NCI-H2171 treated with DMSO at 0.1 percent for 48 hours (cell line): Measurements from ENCODE around the gene DLG2.
"Not testable (repeated sequence)": the region's sequence is repeated elsewhere in the genome, so short reads cannot be mapped to it uniquely, and the experiment has no call there.

Experiments
- DNase-seq: peaks from one replicate; lab custom pipeline; 2025; lab: John Stamatoyannopoulos, UW

The DLG2 gene

DNA sequence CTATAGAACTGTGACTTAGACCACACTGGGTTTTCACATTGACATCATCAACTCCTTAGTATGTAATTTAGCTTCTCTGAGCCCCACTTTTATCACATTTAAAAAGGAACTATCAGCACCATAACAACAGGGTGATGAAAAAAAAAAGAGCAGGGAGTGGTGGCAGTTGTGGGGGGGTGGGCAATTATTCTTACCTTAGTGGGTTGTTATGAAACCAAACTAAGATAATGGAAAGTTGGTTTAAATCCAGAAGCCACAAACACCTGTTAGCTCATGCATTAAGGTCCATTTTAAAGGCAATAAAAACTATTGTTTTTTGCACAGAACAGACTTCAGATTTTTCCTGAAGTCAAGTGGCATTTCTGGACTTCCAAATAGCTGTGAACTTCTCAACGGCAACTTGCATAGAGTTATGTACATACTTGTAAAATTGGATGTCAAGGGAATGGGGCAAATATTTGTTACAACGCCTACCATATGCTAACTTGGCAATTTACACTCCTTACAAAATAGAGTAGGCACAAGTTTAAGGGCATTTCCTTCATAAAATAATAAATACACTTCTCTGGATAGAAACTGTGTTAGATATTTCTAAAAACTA, 793.6 kb downstream of the DLG2 start:
- no peak for DNase-seq

DNA sequence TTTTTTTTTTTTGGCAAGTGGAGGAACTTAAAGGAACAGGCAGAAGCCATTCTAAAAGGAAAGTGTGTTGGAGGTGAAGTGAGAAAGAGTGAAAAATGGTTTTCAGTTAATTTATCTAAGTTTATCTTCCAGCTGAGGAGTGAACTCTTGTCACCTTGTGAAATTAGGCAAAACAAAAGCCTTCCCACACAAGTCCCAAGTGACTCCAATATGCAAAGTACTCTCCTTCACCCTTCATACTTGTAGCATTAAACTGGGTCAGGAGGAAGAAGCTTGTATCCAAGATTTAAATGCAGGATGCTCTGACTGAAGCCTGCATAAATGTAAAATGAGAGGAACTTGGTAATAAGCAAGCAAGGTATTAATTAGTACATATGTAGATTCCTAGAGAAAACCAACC, 796.8 kb downstream of the DLG2 start:
- no peak for DNase-seq

DNA sequence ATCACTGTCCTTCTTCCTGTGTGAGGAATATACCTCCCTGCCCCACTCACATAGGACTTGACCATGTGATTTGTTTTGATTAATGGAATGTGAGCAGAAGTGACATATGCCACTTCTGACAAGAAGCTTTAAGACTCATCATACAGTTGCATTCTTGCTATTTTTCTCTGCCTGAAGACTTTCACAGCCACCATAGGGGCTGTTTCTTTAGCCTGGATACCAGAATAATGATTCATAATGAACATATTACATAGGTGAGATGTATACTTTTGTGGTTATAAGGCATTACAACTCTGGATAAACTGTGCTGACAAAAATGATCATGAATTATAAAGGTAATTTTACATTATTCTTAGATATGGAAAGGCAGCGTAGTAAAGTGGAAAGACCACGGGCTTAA, 798.0 kb downstream of the DLG2 start:
- DNase-seq, result no peak

DNA sequence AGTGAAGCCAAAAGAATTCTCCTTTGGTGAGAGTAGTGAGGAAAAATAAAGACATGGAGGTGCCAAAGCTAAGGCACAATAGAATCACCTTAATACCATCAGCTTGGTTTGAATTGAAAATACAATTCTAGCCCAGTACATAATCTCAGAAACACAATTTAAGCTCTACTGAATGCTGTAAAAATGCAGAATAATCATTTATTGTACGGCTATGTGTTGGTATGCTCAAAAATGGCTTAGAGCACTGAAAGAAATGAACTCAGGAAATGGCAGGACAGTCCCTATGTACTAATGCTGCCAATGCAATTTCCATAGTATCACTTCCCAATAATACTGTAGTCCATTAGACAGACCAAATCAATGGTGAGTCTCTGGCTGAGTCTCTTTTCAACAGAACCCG, 798.5 kb downstream of the DLG2 start:
- no peak for DNase-seq

GRCh38 chr11:84825106-84825660, 802.0 kb downstream of the DLG2 start:
- no peak for DNase-seq

- DNase-seq, result no peak
These were observed 802.5 kb downstream of the DLG2 start for GRCh38 chr11:84824624-84825023.

DNA sequence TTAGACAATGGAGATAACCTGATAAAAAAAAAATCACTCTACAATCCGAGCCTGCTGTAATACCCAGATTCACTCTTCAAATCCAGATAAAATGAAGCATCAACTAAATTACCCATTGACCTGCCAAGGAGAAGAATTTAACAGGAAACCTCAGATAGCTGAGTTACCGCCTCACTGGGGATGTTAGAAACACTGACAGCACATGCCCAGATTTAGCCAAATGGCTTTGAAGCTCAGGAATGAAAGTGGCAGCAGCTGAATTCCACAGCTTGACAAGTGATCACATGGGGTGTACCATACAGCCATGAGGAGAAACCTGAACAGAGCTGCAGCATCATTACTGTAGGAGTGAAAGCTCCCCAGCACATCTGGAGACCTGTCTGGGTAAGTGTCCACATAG, 807.6 kb downstream of the DLG2 start:
- DNase-seq, result no peak

- no peak for DNase-seq
These were observed 808.0 kb downstream of the DLG2 start for GRCh38 chr11:84819128-84819527.

DNA sequence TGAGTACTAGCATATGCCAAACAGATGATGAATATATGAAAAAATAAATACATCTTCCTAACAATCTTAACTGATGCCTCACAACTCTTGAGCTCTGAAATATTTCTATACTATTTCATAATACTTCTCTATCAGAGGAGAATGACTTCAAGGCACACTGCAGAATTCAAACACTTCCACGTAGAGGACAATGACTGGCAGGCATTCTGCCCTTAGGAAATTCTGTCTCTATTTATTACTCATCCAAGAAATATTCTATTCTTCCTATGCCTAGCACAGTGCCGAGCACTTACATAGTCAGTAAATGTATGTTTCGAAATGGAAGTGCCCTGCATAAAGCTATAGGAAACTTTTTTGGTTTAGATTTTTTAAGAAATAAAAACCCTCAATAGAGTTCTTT, 809.1 kb downstream of the DLG2 start:
- no peak for DNase-seq

GRCh38 chr11:84812471-84812969, 814.6 kb downstream of the DLG2 start:
- DNase-seq, result no peak

GRCh38 chr11:84806354-84806753, 820.8 kb downstream of the DLG2 start:
- DNase-seq, result no peak

DNA sequence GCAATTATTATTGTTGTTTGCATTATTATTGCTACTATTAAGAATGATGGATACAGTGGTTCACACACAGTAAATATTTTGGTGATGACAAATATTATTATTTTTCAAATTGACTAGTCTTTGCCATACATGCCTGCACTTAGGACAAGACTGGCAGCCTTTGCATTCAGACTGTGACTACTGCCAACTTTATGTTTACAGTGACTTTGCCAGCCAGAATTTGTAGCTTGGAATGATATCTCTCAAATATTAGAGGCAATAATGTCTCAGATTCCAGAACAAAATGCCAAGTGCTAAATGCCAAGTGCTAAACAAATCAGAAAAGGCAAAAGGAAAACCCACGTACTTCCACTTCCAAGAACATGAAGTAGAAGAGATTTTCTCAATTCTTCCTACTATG, 823.1 kb downstream of the DLG2 start:
- no peak for DNase-seq

DNA sequence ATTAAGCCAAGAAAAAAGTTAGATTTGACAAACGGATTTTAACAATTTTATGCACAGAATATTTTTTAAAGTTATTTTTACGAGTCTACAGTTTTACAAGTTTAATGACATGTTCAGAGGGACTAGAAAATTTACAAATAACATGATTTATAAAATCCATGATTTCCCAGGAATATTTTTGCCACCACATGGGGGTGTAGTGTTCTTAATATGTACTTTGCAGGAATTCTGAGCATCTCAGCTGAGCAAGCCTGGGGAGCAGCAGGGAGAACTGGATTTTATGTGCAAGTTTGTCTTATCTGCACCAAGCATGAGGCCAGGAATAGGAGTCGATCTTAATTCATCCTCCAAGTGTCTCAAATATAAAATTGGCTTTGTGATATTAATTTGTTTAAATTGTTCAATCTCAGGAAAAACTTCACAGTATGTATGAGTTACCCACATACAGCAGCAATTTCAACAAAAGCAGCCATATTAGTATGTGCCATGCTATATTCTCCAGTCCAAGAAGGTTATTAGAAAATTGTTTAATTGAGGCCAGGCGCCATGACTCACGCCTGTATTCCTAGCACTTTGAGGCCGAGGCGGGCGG, 826.3 kb downstream of the DLG2 start:
- no peak for DNase-seq

DNA sequence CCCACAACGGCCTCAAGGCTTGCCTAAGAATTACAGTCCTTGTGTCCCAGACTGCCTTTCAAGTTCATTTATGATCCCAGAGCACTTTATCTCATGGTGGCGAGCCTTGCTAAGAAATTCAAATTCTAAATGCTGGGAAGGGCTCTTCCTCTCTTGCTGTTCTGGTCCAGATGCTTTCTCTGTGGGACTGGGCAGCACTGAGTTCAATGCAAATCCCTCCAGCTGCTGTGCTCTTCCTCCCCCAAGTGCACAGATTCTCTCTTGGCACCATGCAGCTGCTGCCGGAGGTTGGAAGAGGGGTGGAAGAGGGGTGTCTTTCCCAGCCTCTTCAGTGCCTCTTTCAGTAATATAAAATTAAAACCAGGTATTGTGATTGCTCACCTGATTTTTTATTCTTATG, 828.0 kb downstream of the DLG2 start:
- DNase-seq, result no peak

DNA sequence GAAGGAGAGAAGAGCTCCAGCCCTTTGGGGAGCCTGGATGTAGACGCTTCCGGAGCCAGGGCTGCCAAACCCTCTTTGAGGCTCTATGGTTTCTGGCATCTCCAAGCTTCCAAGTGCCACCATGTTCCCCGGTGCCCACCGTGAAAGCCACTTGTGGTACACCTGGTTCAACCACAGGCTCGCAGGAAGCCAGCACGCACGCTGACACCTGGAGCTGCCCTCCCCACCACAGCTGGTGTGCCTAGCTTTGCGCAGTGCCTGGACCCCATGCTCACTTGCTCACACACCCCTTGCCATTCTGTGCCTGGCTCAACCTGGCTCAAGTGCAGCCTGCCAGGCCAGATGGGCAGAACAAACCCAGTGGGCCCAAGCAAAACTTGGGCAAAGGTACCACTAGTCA, 831.4 kb downstream of the DLG2 start:
- no peak for DNase-seq

GRCh38 chr11:84794663-84795443, 832.3 kb downstream of the DLG2 start:
- DNase-seq, result no peak

DNA sequence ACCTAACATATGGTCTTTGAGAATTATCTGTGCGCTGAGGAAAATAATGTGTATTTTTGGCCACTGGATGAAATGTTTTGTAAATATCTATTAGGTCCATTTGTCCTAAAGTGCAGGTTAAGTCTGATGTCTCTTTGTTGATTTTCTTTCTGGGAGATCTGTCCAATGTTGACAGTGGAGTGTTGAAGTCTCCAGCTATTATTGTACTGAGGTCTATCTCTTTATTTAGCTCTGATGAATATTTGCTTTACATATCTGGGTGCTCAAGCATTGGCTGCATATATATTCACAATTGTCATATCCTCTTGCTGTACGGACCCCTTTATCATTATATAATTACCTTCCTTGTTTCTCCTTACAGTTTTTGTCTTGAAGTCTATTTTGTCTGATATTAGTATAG, 833.8 kb downstream of the DLG2 start:
- DNase-seq, result no peak

GRCh38 chr11:84790849-84791427, 836.2 kb downstream of the DLG2 start:
- no peak for DNase-seq

GRCh38 chr11:84788220-84788619, 838.9 kb downstream of the DLG2 start:
- no peak for DNase-seq

DNA sequence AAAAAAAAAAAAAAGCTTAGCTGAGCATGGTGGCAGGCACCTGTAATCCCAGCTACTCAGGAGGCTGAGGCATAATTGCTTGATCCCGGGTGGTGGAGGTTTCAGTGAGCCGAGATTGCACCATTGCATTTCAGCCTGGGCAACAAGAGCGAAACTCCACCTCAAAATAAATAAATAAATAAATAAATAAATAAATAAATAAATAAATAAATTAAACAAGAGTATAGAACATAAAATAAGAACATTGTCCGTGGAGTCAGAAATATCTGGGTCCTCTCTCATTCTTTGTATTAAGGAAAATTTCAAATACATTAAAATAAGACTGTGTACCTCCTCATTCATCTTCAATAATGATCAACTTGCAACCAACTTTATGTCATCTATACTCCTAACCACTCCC, 843.0 kb downstream of the DLG2 start:
- DNase-seq, result not testable (repeated sequence)

DNA sequence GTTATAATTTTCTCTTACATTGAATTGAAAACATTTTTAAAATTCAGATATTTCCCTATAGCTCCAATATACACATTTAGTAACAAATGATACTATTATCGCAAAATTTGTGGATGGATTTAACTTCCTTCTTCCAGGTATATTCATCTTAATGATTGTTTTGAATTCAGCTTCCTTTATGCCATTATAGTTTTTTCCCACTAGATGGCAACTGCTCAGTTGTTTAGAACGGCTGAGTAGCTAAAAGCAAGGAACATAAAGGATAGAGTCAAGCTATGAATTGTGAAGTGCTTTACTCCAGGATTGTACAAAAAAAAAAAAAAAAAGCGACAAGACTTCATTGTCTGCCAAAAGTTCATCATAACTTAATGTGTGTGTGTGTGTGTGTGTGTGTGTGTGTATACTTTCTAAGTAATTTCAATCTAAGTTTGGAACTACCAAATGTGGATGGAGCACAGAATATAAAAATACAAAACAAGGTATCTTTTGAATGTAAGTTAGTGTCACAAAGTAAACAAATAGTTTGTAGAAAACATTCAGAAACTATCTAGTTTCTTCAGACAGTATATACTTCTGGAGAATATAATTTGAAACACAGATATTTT, 846.4 kb downstream of the DLG2 start:
- no peak for DNase-seq

GRCh38 chr11:84775503-84775902, 851.6 kb downstream of the DLG2 start:
- no peak for DNase-seq
